ENCODE data around the gene DBX1.

The DBX1 gene

GRCh38 chr11:20112291-20113148 is 47.8 kb downstream of the DBX1 start:
- Histone ChIP-seq H3K27ac (ENCODE audit: poor library complexity, severe bottlenecking) (peak overlapping the region; percentile 99), H3K36me3 (ENCODE audit: low read depth) (peaks cover 46% of the 10 kb centered on the region), H3K9me3 (ENCODE audit: severe bottlenecking) (no peaks in the 10 kb centered on the region), H3K4me3 (ENCODE audit: severe bottlenecking) (no peak overlapping the region), H3K4me1 (ENCODE audit: insufficient read depth, poor library complexity, severe bottlenecking) (peaks cover 33% of the 10 kb centered on the region), H3K27me3 (ENCODE audit: insufficient read depth, poor library complexity, severe bottlenecking) (no peaks in the 10 kb centered on the region)
- DNase-seq (ENCODE audit: low spot score), result peak; percentile 89
- peak; percentile 88 for ATAC-seq (ENCODE audit: low read depth)
- no peak for TF ChIP-seq CTCF (IDR thresholded peaks at IDR 0.05; ENCODE audit: poor library complexity, severe bottlenecking)

GRCh38 chr11:20111871-20112270 is 48.4 kb downstream of the DBX1 start:
- Histone ChIP-seq H3K4me3 (ENCODE audit: severe bottlenecking) (no peak overlapping the region), H3K4me1 (ENCODE audit: insufficient read depth, poor library complexity, severe bottlenecking) (peaks cover 33% of the 10 kb centered on the region), H3K9me3 (ENCODE audit: severe bottlenecking) (no peaks in the 10 kb centered on the region), H3K27ac (ENCODE audit: poor library complexity, severe bottlenecking) (peak overlapping the region; percentile 99), H3K36me3 (ENCODE audit: low read depth) (peaks cover 44% of the 10 kb centered on the region), H3K27me3 (ENCODE audit: insufficient read depth, poor library complexity, severe bottlenecking) (no peaks in the 10 kb centered on the region)
- no peak for TF ChIP-seq CTCF (IDR thresholded peaks at IDR 0.05; ENCODE audit: poor library complexity, severe bottlenecking)
- ATAC-seq (ENCODE audit: low read depth), result no peak; the same call in 2 of the 3 replicates
- DNase-seq (ENCODE audit: low spot score), result no peak

GRCh38 chr11:20110908-20111669 is 49.2 kb downstream of the DBX1 start:
- DNase-seq (ENCODE audit: low spot score), result peak; percentile 78
- peaks cover 33% of the 10 kb centered on the region for H3K4me1 ChIP-seq (ENCODE audit: insufficient read depth, poor library complexity, severe bottlenecking)
- peak overlapping the region; percentile 99 for H3K27ac ChIP-seq (ENCODE audit: poor library complexity, severe bottlenecking)
- TF ChIP-seq CTCF (IDR thresholded peaks at IDR 0.05; ENCODE audit: poor library complexity, severe bottlenecking), result peak; percentile 93
- ATAC-seq (ENCODE audit: low read depth), result peak; percentile 76
- peaks cover 38% of the 10 kb centered on the region for H3K36me3 ChIP-seq (ENCODE audit: low read depth)
- no peaks in the 10 kb centered on the region for H3K27me3 ChIP-seq (ENCODE audit: insufficient read depth, poor library complexity, severe bottlenecking)
- H3K4me3 ChIP-seq (ENCODE audit: severe bottlenecking), result no peak overlapping the region
- no peaks in the 10 kb centered on the region for H3K9me3 ChIP-seq (ENCODE audit: severe bottlenecking)

GRCh38 chr11:20109731-20110445 is 50.4 kb downstream of the DBX1 start:
- peaks cover 33% of the 10 kb centered on the region for H3K4me1 ChIP-seq (ENCODE audit: insufficient read depth, poor library complexity, severe bottlenecking)
- DNase-seq (ENCODE audit: low spot score), result no peak
- no peaks in the 10 kb centered on the region for H3K27me3 ChIP-seq (ENCODE audit: insufficient read depth, poor library complexity, severe bottlenecking)
- peak overlapping the region; percentile 99 for H3K27ac ChIP-seq (ENCODE audit: poor library complexity, severe bottlenecking)
- H3K36me3 ChIP-seq (ENCODE audit: low read depth), result peaks cover 37% of the 10 kb centered on the region
- no peak overlapping the region for H3K4me3 ChIP-seq (ENCODE audit: severe bottlenecking)
- ATAC-seq (ENCODE audit: low read depth), result no peak
- TF ChIP-seq CTCF (IDR thresholded peaks at IDR 0.05; ENCODE audit: poor library complexity, severe bottlenecking), result no peak
- H3K9me3 ChIP-seq (ENCODE audit: severe bottlenecking), result no peaks in the 10 kb centered on the region

Measured in RWPE2 (cell line).